Testis (tissue), 2 donors: ENCODE data around the gene ZNF273.

Experiments
- CTCF ChIP-seq, 3 experiments: fragments of 450-650 bp in 2 of 3; fragments of 200-600 bp in 1 of 3; sonication (generic) in 1 of 3; IDR thresholded peaks; one replicate each; pipeline ENCODE4 v1.5.1; 2016 to 2019; ENCODE audit warnings: antibody characterized with exemption in 3 of 3, mild to moderate bottlenecking in 2 of 3, moderate library complexity in 1 of 3
- POLR2A ChIP-seq: fragments of 450-650 bp; IDR thresholded peaks from one replicate; pipeline ENCODE4 v1.6.1; 2017; ENCODE audit warnings: antibody characterized with exemption, mild to moderate bottlenecking, moderate library complexity

GRCh38 chr7:64869121-64869725, 33.9 kb upstream of the ZNF273 start:
- TF ChIP-seq POLR2A: no peak
- TF ChIP-seq CTCF (IDR thresholded peaks at IDR 0.05): no peak
